ENCODE measurements around the gene MYCN.

Gene MYCN

DNA sequence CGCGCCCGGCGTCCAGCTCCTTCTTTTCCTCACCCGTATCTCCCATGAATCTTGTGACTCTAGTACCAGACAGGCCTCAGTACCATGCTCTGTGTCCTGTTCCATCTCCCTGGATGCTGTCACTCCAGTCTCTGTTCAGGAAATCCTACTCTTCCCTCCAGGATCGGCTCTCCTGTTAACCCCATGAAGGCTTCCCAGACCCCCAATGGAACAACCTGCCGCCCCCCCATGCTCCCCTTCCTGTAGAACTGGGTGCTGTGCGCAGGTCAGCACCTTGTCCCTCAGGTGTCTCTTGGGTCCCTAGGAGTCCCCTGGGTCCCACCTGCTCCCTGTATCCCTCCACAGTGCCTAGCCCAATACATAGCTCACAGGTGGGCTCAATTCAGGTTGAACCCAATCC, 41.3 kb downstream of the MYCN start:
- DNase-seq = no peak

DNA sequence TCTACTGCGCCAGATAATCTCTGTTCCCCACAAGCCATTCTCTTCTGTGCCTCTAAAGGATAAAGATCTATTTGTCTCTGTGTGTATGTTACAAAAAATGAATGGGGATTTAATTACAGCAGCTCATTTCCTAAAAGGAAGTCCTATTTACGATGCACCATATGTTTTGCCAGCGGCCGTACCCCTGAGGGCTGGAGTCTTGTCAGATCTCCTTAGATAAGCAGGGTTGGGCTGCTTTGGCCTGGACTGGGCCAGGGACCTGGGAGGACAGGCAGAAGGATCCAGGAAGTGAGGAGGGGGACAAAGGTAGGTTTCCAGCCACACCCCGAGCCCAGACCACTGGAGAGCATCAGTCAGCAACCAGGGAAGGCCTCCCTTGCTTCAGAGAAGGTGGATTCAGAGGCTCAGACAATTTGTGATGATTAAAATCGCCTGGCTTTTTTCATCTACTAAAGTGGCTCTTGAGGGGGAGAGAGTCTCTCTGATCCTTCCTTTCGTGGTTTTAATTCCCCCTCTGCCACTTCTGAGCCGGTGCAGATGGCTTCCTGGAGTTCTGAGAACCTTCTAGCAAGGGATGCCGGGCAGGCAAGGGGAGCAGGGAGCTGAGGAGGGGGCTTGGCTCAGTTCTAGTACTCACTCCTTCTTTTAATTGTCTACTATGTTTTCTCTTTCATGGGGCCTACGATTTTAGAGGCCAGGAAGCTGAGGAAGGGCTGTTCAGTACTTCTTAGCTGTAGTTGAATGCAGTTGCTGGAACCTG, 42.1 kb downstream of the MYCN start:
- DNase-seq = no peak

DNA sequence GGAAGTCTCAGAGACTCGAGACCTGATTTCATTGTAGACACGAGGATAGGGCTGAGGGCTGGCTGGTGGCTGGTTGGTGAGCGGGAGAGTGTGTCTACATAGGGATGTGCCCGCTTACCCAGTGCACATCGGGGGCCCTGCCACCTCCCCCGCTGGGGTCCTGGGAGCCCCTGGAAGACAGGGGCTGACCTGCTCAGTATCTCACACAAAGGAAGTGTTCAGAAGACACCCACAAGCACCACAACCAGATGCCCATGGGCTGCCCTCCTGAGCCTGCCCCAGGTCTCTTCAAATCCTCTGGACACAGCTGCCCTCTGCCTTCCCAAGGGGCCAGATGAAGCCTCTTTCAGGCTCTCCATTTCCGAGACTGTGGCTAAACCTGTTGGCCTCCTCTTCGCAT, 43.1 kb downstream of the MYCN start:
- DNase-seq = no peak

GRCh38 chr2:15984368-15985255, 44.3 kb downstream of the MYCN start:
- DNase-seq = no peak

- DNase-seq = no peak
These were observed 45.2 kb downstream of the MYCN start for GRCh38 chr2:15985531-15985930.

GRCh38 chr2:15986068-15986560, 45.8 kb downstream of the MYCN start:
- no peak for DNase-seq

DNA sequence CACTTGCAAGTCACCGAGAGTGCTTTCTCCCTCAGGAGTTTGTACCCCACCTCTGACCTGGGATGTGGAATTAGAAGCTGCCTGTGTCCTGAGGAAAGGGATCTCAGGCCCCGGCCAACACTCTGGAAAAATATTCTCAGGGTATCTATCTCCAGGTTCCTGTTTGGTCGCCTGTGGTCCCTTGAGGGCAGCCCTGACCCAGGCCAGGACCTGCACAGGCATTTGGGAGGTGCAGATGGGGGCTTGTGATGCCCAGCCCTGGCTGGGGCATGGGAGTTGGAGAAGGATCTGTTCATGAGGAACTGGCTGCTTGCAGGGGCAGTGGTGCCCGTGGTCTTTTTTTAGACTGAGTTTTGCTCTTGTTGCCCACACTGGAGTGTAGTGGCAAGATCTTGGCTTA, 46.3 kb downstream of the MYCN start:
- no peak for DNase-seq

DNA sequence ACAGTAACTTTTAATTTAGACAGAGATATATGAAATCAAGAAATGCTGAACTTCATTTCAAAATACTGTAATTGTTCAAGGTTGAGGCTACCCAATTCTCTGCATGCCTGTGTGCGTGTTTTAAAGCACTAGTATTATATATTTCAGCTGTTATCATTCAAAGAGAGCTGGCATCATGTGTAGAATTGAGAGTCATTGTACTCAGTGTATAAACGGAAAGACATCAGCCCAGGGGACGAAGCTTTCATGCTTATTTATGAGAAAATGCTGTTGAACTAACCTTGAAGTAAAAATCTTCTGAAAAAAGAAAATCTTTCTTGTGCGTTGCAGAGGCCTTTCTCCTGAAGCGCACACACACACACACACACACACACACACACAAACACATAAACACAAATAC, 48.4 kb downstream of the MYCN start:
- no peak for DNase-seq

DNA sequence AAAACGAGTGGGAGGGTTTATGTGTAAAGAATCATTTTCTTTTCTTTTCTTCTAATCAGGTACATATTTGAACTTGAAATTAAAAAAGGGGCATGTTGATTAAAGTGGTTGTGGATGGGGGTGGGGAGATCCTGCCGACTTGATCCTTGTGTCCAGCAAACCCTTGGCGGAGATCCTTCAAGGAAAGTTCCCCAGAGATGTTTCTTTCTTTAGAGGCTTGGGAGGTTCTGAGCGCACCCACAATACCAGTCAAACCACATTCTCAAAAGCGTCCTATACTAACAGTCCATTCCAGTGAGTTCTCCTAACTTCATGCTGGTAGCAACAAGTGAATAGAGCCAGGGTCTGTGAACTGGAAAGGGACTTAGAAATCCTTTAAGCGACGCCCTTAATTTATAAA, 49.2 kb downstream of the MYCN start:
- DNase-seq = no peak

DNA sequence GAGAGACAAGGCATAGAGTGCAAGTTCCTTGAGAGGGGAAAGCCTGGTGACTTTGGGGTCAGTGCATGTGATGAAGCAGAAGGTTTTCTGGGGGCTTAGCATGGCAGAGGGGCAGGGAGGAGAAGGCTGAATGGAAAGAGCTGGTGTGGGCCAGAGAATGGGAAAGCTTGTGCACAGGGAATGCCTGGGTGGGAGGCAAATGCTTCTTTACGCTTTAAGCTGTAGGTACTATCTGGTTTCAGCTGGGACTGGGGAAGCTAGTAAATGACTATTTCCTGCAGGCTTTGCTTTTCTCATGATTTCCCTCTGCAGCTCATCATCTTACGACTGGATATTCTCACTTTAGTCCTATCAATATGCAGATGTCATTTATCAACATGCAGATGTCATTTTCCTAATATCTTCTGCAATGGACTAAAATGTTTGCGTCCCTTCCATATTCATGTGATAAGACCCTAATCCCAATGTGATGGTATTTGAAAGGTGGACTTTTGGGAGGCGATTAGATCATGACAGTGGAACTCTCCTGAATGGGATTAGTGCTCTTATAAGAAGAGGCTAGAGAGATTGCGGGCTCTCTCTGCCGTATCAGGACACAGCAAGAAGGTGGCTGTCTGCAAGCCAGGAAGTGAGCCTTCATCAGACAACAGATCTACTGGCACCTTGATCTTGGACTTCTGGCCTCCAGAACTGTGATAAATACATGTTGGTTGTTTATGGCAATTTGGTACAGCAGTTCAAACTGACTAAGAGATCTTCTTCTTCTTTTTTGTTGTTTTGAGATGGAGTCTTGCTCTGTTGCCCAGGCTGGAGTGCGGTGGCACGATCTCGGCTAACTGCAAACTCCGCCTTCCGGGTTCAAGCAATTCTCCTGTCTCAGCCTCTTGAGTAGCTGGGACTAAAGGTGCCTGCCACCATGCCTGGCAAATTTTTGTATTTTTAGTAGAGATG, 50.1 kb downstream of the MYCN start:
- DNase-seq = no peak

DNA sequence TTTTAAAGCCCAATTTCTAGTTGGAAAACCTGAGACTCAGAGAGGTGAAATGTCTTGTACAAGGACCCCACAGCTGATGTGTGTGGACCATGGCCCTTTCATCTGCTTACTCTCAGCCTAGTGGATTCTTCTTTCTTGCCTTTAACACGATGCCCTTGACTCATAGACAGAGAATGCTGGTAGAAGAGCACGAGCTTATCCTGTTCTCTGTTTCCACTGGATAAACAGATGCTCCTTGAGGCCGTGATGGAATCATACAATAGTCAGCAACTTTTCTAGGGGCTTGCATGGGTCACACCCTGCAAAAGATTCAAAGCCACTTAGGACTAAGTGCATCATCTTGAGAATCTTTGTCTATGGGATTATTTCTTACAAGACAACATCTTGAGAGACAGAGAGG, 50.9 kb downstream of the MYCN start:
- no peak for DNase-seq

- DNase-seq = no peak
These were observed 52.3 kb downstream of the MYCN start for GRCh38 chr2:15992457-15993231.

GRCh38 chr2:15993232-15993610, 52.9 kb downstream of the MYCN start:
- no peak for DNase-seq

GRCh38 chr2:15993666-15994065, 53.3 kb downstream of the MYCN start:
- DNase-seq = no peak

DNA sequence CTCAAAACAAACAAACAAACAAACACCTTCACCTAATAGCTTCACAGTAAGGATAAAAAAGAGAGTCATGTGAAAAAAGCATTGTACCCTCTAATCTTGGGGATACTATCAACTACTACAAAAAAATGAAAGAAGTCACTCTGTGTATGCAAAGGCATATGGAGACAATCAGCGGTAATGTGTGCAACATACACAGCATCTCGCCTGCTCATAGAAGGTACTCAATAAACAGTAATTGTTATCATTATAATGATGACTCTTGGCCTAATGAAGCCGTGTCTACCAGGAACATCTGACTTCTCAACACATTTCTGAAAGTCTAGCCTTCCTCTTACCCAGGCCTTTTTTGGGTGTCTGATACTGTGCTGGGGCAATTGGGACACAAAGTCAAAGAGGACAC, 55.3 kb downstream of the MYCN start:
- no peak for DNase-seq
